Raji (cell line): ENCODE results near the gene TC2N.

Experiments used
- POLR2A ChIP-seq: IDR thresholded peaks from 2 replicates; pipeline ENCODE4 v1.6.1; 2011; ENCODE audit warnings: low read depth, low read length, control low read depth; ENCODE audit not compliant: insufficient read depth

Gene TC2N

GRCh38 chr14:91831337-91831736 is 36.0 kb downstream of the TC2N start:
- TF ChIP-seq POLR2A: no peak

GRCh38 chr14:91830777-91831176 is 36.6 kb downstream of the TC2N start:
- no peak for TF ChIP-seq POLR2A

GRCh38 chr14:91829511-91829910 is 37.8 kb downstream of the TC2N start:
- no peak for TF ChIP-seq POLR2A

GRCh38 chr14:91827746-91828145 is 39.6 kb downstream of the TC2N start:
- no peak for TF ChIP-seq POLR2A

- no peak for TF ChIP-seq POLR2A
These were observed 49.6 kb downstream of the TC2N start for GRCh38 chr14:91817566-91818325.

- no peak for TF ChIP-seq POLR2A
These were observed 53.0 kb downstream of the TC2N start for GRCh38 chr14:91814317-91814716.

- no peak for TF ChIP-seq POLR2A
These were observed 56.6 kb downstream of the TC2N start for GRCh38 chr14:91810699-91811098.

GRCh38 chr14:91806716-91807115 is 60.6 kb downstream of the TC2N start:
- TF ChIP-seq POLR2A: no peak

- no peak for TF ChIP-seq POLR2A
These were observed 61.7 kb downstream of the TC2N start for GRCh38 chr14:91805659-91806058.

GRCh38 chr14:91801358-91801757 is 66.0 kb downstream of the TC2N start:
- TF ChIP-seq POLR2A: no peak

GRCh38 chr14:91796617-91797347 is 70.6 kb downstream of the TC2N start:
- no peak for TF ChIP-seq POLR2A

GRCh38 chr14:91793704-91794103 is 73.6 kb downstream of the TC2N start:
- TF ChIP-seq POLR2A: no peak

GRCh38 chr14:91786188-91786587 is 81.1 kb downstream of the TC2N start:
- TF ChIP-seq POLR2A: no peak

- no peak for TF ChIP-seq POLR2A
These were observed 86.9 kb downstream of the TC2N start for GRCh38 chr14:91780452-91780851.

- TF ChIP-seq POLR2A: no peak
These were observed 89.1 kb downstream of the TC2N start for GRCh38 chr14:91778217-91778616.

- TF ChIP-seq POLR2A: no peak
These were observed 92.9 kb downstream of the TC2N start for GRCh38 chr14:91774140-91775096.

- TF ChIP-seq POLR2A: no peak
These were observed 97.2 kb downstream of the TC2N start for GRCh38 chr14:91770185-91770584.
